HG02798 (cell line): Measurements from ENCODE around the gene RARRES1.

Experiments used
- ATAC-seq: cut with Tn5 transposase; IDR thresholded peaks from one replicate; pipeline ENCODE4 v1.9.1; 2021; ENCODE audit warnings: mild to moderate bottlenecking; ENCODE audit not compliant: unreplicated experiment, poor library complexity

Gene RARRES1

DNA sequence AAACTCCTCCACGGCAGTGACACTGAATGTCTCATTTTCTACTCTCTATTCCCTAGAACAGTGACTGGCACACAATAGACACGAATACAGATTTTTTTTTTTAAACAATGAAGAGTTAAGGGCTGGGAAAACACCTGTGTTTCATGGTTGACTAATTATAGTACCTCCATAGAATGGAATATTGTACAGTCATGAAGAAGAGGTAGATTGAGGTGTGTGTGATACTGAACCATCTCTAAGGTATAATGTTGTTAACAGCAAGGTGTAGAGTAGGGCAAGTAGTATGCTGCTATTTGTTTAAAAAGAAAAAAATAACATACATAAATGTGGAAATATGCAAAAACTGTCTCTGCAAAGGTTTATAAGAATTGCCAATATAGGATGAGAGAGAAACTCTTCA is 5.2 kb upstream of the RARRES1 start:
- ATAC-seq: no peak

DNA sequence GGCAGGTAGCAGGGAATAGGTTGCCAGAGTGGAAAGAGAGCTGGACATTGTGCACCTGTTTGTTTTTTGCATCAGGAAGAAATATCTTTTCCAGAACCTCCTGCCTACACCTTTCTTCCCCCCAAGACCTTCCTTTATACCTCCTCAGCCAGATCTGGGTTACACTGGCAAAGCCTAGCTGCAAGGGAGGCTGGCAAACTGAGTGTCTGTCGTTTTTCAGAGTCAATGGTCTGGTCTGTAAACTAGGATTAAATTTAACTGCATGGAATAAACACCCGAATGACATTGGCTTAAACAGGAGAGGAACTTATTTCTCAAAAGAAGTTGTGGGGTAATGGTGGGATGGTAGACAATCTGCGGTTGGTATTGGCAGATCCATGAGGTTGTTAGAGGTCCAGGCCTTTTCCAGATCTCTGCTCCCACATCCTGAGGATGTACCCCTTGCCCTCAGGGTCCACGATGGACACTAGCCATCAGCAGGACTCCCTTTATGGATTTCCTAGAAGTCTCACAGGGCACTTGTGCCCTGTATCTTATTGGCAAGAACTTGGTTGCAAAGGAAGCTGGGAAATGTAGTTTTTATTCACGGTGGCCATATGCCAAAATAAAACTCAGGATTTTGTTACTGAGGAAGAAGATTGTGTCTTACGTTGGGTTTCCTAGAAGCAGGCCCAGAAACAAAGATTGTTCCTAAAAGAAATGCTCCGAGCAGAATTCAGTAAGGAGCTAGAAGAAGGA is 3.2 kb upstream of the RARRES1 start:
- no peak for ATAC-seq

DNA sequence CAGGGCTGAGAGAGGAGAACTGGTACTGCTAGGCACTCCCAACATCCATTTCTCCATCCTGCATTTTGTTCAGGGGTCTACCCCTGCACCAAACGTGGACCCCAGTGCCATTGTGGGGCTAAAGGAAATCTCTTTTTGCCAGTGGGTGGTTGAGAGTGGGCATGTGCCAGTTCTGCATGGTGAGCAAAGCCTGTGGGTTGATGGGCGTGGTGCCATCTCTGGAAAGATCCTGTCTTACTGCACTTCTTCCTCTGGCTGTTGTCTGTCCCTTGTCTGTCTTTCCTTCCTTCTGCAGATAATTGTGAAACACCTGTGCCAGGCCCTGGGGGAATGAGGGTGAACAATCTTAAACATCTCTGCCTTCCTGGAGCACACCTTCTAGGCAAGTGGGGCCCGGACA is 1.4 kb upstream of the RARRES1 start:
- no peak for ATAC-seq

DNA sequence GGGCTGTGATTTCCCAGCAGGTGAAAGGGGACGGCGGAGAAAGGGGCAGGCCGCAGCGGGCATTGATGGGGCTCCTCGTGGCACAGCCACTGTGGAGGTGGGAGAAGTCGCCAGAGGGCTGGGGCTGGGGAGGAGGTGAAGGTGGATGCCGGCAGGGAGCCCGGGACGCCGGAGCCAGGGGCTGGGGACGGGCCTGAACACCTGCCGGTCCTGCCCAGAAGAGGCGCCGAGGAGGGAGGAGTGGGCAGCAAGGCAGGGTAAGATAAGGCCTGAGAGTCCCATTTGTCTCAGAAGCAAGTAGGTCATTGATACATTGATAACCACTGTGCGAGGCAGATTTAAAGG is 571 bp upstream of the RARRES1 start:
- ATAC-seq: no peak

DNA sequence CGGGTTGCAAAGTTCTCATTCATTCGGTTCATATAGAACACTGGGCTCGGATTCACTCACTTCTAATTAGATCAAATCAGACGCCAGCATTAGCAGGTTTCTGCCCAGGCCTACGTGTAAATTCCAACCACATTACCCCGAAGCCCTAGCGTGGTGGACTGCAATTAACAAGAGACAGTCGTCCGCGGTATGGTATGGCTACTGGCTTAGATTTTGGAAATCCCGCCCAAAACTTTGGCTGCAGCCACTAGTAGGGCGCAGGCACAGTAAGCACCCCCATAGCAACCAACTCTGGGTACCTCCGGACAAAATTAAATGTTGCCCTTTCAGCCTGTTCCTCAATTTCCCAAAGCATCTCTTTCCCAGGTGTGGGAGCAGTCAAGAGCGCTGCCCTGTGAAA is 771 bp downstream of the RARRES1 start:
- ATAC-seq: peak; percentile 0

DNA sequence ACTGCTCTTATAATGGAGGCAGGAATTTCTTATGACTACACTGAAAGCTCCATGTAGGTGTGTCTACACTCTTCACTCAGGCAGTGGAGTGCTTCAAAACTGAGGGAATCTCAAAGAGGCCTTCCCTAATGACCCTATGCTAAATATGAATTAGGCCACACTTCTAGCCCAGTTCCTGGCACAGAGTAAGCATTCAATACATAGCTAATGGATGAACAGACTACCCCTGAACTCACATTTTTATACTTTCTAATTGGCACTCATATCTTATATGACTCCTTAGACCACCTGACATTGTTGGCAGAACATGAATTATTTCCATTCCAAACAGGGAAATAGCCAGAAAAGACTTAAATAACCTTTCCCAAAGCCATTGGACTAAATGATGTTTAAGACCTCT is 3.4 kb downstream of the RARRES1 start:
- ATAC-seq: no peak

DNA sequence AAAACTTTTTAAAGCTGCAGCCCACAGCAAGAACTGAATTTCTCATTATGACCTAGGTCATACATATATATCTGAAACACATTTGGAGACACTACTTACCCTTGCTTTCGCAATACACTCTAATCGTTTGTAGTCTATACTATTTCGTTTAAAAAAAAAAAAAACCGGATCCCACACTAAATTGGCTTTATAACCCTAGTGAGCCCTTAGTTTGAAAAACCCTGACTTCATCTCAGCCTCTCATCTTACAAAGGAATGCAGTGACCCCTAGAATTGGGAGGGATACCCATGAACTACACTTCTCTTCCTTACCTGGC is 4.2 kb downstream of the RARRES1 start:
- no peak for ATAC-seq

DNA sequence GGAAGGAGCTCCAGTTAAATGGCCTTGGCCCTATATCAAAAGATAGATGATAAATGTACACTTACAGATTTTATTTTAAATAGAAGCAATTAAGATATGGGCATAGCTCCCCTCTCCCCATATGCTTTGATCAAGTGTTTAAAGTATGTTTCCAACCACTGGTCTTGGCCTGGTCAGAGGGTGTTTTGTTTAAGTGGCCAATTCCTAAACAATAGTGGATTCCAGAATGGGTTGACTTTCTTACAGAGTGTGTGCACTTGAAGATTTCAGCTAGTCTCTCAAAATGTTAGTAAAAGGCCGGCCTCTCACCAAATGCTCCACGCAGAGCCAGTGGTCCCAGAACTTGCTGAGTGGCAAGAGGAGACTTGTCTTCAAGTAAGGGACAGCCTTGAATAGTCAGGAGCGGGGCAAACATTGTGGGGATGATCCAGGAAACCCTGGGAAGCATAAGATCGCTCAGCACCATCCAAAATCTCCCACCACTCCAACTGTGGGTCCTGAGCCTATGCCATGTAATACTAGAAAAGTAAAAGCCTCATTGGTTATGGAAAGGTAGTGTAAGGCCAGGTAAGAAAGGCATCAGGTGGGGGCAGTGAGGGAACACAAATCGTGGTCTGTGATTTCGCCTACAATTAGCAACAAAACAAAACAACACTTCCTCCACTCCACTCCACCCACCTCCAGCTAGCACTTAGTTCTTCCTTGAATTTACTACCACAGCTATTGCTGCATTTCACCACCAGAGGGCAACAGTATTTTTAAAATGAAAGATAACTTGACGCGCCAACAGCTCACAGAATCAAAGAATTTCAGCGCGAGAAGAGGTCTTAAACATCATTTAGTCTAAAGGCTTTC is 4.8 kb downstream of the RARRES1 start:
- peak; percentile 63 for ATAC-seq

DNA sequence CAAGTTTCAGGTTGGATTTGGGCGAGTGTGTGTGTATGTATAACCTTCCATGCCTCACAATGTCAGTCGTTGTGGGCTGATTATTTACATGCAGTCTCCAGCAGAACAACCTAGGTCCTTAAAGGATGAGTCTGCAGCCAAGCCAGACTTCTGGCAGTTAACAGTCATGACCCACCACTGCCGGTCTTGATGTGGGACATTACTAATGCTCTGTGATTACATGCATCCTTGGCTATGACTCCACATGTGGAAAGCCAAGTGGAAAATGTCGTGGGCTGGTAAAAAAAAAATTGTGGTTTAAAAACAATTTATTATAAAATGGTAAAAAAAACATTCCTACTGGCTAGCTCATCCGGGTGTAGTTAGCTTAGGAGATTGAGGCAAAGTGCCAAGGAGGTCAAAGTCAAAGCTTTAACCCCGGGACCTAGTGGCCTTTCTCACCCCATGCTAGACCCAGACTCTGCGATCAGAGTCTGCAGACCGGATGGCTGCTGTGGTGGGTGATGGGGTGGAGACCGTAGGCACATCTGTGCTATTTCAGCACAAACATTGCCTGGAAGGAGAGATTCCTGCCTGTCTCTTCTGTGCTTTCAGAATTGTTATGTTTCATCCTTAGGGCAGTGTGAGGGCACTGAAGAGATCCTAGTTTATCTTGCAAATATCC is 6.8 kb downstream of the RARRES1 start:
- ATAC-seq: no peak

DNA sequence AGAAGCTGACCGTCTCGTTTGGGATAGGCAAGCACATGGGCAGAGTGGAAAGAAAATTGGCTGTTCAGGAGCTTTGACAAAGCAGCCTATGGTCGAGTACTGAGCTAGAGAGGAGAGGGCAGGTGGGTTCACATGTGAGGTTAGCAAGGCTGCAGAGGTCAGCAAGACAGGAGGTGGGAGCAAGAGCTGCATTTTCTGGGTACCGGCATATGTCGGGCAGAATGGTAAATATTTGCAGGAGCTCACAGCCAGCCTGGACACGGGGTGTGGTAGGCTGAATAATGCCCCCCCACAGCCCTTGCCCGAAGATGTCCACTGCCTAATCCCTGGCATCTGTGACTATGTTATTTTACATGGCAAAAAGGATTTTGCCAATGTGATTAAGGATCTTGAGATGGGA is 8.3 kb downstream of the RARRES1 start:
- no peak for ATAC-seq

DNA sequence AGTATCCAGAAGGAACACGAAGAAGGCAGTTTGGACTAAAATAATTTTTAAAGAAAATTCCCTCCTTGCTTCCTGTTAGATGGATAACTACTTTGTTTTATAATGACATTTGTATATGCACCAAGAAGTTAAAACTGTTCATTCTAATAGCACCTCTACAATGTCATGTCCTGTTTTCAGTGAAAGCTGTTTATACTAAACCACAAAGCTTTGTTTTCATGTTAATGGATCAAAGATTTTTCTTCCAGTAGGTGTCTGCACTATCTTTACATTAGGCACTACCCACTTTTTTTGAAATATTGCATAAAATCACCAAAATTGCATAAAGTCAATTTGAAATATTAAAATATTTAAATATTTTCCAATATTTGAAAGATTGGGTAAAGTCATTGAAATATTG is 10.1 kb downstream of the RARRES1 start:
- no peak for ATAC-seq

DNA sequence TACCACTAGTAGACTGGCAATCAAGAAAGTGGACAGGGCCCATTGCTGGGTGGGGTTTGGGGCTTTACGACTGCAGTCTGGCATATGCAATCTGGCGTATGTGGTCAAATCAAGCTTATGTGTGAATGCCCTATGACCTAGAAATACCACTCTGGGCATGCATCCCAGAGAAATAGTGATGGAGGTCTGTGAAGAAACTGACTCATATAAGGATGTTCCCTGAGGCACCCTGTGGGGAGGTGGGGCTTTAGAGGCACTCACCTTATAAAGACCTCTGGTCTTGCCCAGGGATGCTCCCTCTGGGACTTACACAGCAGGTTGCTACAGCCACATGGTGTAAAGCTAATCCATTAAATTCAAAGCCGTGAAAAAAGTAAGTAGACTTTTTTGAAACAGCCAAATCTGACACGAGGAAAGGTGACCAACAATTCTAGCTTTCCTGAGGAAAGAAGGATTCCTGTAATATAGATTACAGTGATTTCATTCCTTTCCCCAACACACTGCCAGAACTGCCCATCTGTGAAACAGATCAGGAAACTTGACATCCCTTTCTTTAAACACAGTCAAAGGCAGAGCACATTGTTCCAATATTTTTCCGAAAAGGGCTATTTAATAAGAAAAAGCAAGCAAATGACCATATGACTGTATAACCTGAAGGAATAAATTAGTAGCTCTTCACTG is 13.6 kb downstream of the RARRES1 start:
- no peak for ATAC-seq

DNA sequence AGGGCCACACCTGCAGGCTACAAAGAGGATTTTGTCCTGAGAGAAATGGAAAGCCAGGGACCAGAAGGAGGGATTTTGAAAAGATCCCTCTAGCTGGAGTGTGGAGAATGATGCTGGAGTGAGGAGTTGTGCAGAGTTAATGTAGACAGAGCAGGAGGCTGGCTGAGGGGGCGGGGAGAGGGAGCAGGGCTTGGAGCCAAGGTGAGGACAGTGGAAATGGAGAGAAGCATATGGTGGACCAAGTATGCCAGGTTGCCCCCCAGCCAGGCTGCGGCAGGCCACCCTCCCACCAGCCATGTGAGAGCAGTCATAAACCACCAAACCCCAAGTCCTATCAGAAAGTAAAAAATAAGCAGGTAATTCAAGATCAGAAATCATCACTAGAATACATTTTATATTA is 14.7 kb downstream of the RARRES1 start:
- no peak for ATAC-seq

DNA sequence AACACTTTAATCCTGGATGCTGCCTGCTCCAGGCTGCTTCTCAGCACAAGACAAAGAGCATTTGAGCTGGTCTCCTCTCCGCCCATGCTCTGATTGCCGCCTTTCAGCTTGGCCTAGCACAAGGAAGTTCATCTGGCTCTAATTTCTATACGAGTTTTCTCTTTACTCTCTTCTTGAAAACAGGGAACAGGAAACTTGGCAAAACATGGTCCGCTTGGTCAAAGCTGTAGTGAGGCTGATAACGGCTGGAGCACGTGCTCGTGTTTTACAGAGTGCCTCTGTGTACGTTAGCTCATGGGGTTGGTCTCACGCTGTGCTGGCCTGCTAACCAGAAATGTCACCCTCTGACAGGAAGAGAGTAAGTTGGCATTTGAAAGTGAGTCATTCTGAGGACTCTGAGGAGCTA is 19.2 kb downstream of the RARRES1 start:
- ATAC-seq: no peak

DNA sequence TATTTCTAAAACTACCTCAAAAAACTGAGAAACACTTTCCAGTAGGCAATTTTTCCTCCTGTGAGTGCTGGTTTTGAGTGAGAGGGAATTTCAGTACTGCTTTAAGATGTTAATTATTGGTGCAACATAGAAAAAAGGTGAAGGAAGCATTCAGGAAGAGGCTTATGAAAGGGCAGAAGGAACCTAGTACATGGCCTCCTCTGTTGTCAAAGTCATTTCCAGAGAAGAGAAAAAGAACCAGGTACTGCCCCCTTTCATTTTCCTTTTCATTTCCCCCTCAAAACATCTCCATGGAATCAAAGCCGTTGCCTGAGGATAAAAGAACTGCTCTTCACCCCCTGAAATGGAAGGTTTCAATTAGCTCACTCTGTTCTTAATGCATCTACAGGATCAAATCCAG is 19.8 kb downstream of the RARRES1 start:
- ATAC-seq: no peak

DNA sequence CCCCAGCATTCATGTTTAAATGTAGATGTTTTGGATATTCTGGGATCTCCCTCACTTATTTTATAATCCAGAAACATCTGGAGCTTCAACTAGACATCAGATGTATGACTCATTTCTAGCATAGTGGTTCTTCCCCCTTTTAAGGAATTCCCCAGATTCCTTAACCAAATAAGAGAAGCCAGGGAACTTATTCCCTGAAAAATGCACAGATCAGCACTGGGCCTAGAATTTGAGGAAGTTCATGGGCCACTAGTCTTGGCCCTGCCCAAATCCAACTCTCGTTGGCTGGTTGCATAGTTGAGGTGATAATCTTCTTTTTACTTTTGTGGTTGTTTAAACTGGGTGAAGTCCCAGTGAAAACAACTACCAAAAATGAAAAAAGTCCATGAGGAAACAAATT is 20.4 kb downstream of the RARRES1 start:
- ATAC-seq: no peak

DNA sequence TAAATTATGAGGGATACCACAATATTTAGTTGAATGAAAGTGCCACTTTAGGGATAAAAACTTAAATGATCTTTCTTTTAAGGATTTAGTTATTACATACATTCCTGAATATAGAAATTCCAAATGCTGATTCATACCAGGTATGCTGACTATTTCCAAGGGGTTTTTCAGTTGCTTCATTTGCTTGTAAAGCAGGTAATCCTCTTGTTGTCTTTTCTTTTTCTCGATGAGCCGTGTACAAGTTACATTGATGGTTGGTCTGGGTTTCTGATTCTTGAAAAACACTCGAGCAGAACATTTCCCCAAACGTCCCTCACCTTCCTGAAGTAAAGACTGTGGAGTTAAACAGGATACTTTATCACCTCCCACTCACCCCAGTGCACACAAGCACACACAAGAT is 21.7 kb downstream of the RARRES1 start:
- ATAC-seq: no peak

DNA sequence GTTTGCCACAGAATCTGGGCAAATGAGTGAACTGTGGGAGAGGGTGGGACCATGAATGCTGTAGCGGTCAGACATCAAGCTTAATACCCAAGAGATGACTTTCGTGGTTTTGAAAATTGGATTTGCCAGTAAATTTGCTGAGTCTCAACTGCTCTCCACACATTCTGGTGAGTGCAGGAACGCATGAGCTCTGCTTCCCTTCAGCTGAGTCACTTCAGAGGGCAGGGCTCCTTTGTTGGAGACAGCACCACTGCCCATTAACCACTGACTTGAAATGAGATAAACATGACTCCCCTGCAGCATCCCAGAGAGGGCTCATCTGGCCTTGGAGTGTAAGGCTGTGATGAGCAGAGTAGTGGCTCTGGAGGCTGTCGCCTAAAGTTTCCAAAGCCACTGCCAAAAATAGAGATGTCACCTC is 22.6 kb downstream of the RARRES1 start:
- ATAC-seq: no peak

DNA sequence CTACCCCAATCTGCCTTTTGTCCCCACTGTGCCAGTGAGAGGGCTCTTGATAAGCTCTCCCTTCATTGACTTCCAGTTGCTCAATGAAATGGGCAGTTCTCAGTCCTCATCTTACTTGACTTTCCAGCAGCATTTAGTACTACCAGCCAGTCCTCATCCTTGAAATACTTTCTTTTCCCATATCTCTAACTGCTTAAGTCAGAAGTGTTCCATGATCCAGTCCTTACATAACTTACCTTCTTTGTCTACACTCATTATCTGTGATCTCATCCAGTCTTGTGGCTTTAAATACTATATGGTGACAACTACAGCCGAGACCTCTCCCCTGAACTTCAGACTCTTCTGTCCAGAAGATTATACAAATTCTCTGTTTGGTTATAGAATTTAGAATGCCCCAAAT is 28.7 kb downstream of the RARRES1 start:
- no peak for ATAC-seq

DNA sequence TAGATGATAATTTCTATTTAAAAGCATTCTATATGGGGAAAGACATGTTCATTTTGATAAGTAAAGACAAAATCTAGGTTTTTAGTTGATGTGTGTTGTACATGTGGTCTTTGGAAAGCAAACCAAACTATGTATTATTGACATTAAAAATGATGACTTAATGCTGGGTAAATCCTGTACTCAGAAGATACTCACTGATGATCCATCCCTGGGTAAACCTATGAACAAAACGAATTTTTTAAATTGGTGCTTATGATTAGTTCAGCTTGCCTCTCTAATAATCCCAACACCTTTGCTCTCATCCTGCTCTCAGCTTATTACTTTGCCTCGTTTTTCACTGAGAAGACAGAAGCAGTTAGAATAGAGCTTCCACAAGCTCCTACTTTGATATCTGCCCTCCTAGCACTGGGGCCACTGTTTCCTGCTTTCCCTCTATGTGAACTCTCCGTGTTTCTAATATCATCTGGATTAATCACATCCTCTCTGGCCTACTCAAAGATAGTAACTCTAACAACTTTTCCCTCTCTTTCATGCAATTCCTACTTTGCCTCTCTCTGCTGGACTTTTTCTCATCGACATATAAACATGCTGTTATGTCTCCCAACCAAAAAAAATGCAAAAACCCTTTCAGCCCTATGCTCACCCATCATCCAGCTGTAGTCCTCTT is 29.3 kb downstream of the RARRES1 start:
- ATAC-seq: no peak
